HepG2 (cell line): ENCODE measurements around the gene DHRS13. TPM values are rescaled to one million over a fixed set of nuclear protein-coding genes. Genes with fewer than 3 reads are reported as not detected.

Source experiments
- DBP ChIP-seq: sonication (generic); formaldehyde crosslinking; IDR thresholded peaks from 2 replicates; pipeline ENCODE4 v1.4.0; 2020; ENCODE audit warnings: missing genetic modification reagents; ENCODE audit errors: not compliant biosample characterization
- EHMT2 ChIP-seq: fragments of 200-600 bp; sonication (generic); IDR thresholded peaks from 2 replicates; pipeline ENCODE4 v1.7.0; 2017; ENCODE audit warnings: antibody characterized with exemption, low read depth, low read length, borderline replicate concordance
- FOXK1 ChIP-seq: sonication (generic); formaldehyde crosslinking; IDR thresholded peaks from 2 replicates; pipeline ENCODE4 v1.4.0; 2020; ENCODE audit warnings: low read depth, missing genetic modification reagents, borderline replicate concordance
- HDAC6 ChIP-seq: fragments of 200-600 bp; sonication (generic); IDR thresholded peaks from 2 replicates; pipeline ENCODE4 v1.7.0; 2017; ENCODE audit warnings: mild to moderate bottlenecking, antibody characterized with exemption, low read length, low read depth
- HOMEZ ChIP-seq: IDR thresholded peaks from 2 replicates; pipeline ENCODE4 v1.6.1; 2016; ENCODE audit warnings: low read depth
- NFAT5 ChIP-seq: sonication (generic); formaldehyde crosslinking; IDR thresholded peaks from 2 replicates; pipeline ENCODE4 v1.4.0; 2020; ENCODE audit warnings: missing genetic modification reagents
- POLR2A ChIP-seq, 2 experiments: IDR thresholded peaks; 2 replicates each; pipeline ENCODE4 v1.6.1; 2011; ENCODE audit warnings: low read depth in 2 of 2, low read length in 2 of 2, mild to moderate bottlenecking in 1 of 2, moderate library complexity in 1 of 2; ENCODE audit not compliant: insufficient read depth in 1 of 2
- SMAD9 ChIP-seq: sonication (generic); formaldehyde crosslinking; IDR thresholded peaks from 2 replicates; pipeline ENCODE4 v1.5.1; 2020; ENCODE audit warnings: mild to moderate bottlenecking, missing genetic modification reagents
- SP2 ChIP-seq: sonication (generic); formaldehyde crosslinking; IDR thresholded peaks from 2 replicates; pipeline ENCODE4 v1.5.1; 2020; ENCODE audit warnings: mild to moderate bottlenecking, missing genetic modification reagents
- SUZ12 ChIP-seq: fragments of 150-350 bp; IDR thresholded peaks from 2 replicates; pipeline ENCODE4 v1.6.1; 2014; ENCODE audit warnings: low read depth, low read length
- ZNF101 ChIP-seq: sonication (generic); formaldehyde crosslinking; IDR thresholded peaks from 2 replicates; pipeline ENCODE4 v1.4.0; 2020; ENCODE audit warnings: mild to moderate bottlenecking, low read depth, missing genetic modification reagents, borderline replicate concordance
- ZNF12 ChIP-seq: sonication (generic); formaldehyde crosslinking; IDR thresholded peaks from 2 replicates; pipeline ENCODE4 v1.5.0; 2020; ENCODE audit warnings: missing genetic modification reagents
- ZNF230 ChIP-seq: sonication (generic); formaldehyde crosslinking; IDR thresholded peaks from 2 replicates; pipeline ENCODE4 v1.4.0; 2020; ENCODE audit warnings: mild to moderate bottlenecking, missing genetic modification reagents
- ZNF609 ChIP-seq: sonication (generic); formaldehyde crosslinking; IDR thresholded peaks from 2 replicates; pipeline ENCODE4 v1.4.0; 2020; ENCODE audit warnings: mild to moderate bottlenecking, missing genetic modification reagents, borderline replicate concordance
- ZSCAN5A ChIP-seq: sonication (generic); formaldehyde crosslinking; IDR thresholded peaks from 2 replicates; pipeline ENCODE4 v1.8.0; 2022; ENCODE audit warnings: mild to moderate bottlenecking, missing genetic modification reagents, borderline replicate concordance
- polyA plus RNA-seq, 8 experiments: library from polyadenylated mRNA; depleted of rRNA in 3 of 8; stranded (reverse) in 7 of 8; unstranded in 1 of 8; fragments of >200 nt; fragmentation: Illumina TruSeq in 4 of 8; extraction: Trizol in 4 of 8; gene quantifications; 2 replicates each; pipeline versions ENCODE4 v1.2.1 to v1.2.3, GENCODE V29; 2011 to 2016; ENCODE audit warnings: low read depth in 4 of 8, missing spikeins in 1 of 8, mixed read lengths in 1 of 8; ENCODE audit not compliant: insufficient read depth in 1 of 8
- total RNA-seq, 5 experiments: library from RNA; depleted of rRNA; stranded (reverse); fragments of >200 nt; fragmentation: Illumina TruSeq; extraction: Trizol; gene quantifications; 2 replicates each; pipeline ENCODE4 v1.2.3, GENCODE V29; 2016; ENCODE audit warnings: low read depth in 1 of 5

DHRS13 gene
- total and polyA plus RNA-seq, 2 of the 13 experiments (the other 11 are each of a cell fraction or from before 2014, with no cell fraction given), result 11.8 to 12.6 TPM

GRCh38 chr17:28948873-28949184 is 46.0 kb upstream of the DHRS13 start (continued):
- TF ChIP-seq ZNF609 (CRISPR knock-in tag), result 0 out of 2 replicates have a peak, but pooled peaks have one; percentile 26
- 0 out of 2 replicates have a peak, but pooled peaks have one; percentile 21 for TF ChIP-seq ZSCAN5A (CRISPR knock-in tag)
- TF ChIP-seq EHMT2, result no peak
- no peak for TF ChIP-seq SP2 (CRISPR knock-in tag)
- TF ChIP-seq DBP (CRISPR knock-in tag), result no peak
- TF ChIP-seq SUZ12, result no peak
- no peak for TF ChIP-seq FOXK1 (CRISPR knock-in tag)
- no peak for TF ChIP-seq HOMEZ (CRISPR knock-in tag)
- TF ChIP-seq NFAT5 (CRISPR knock-in tag), result no peak
- TF ChIP-seq POLR2A (IDR thresholded peaks at IDR 0.05; ENCODE audit: insufficient read depth in 1 of 2, low read depth in 2 of 2, low read length in 2 of 2), result no peak
- no peak for TF ChIP-seq ZNF101
- no peak for TF ChIP-seq HDAC6
- TF ChIP-seq ZNF230, result 0 out of 2 replicates have a peak, but pooled peaks have one; percentile 59
- no peak for TF ChIP-seq SMAD9
- TF ChIP-seq ZNF12 (CRISPR knock-in tag), result 0 out of 2 replicates have a peak, but pooled peaks have one; percentile 11
